Osteoblast (primary cell): ENCODE data around the gene DGKZ. TPM values are rescaled to one million over a fixed set of nuclear protein-coding genes. Genes with fewer than 3 reads are reported as not detected.
"Not testable (repeated sequence)": the region's sequence is repeated elsewhere in the genome, so short reads cannot be mapped to it uniquely, and the experiment has no call there.

Experiments used
- DNase-seq: peaks from one replicate; pipeline ENCODE4 v3.0.0; 2011; ENCODE audit warnings: low spot score, mixed read lengths; ENCODE audit not compliant: insufficient read length; ENCODE audit errors: missing footprints
- H2AFZ ChIP-seq: 2 replicates; pipeline ENCODE4 v1.6.0; 2011; ENCODE audit warnings: mild to moderate bottlenecking, low read length
- H3K27ac ChIP-seq: 2 replicates; pipeline ENCODE4 v1.5.1; 2011; ENCODE audit warnings: mild to moderate bottlenecking, low read depth, low read length, moderate library complexity
- H3K27me3 ChIP-seq: 2 replicates; pipeline ENCODE4 v1.6.0; 2012; ENCODE audit warnings: mild to moderate bottlenecking, control low read depth, inconsistent platforms, low read length, moderate library complexity; ENCODE audit not compliant: insufficient read depth
- H3K36me3 ChIP-seq: 2 replicates; pipeline ENCODE4 v1.5.1; 2011; ENCODE audit warnings: mild to moderate bottlenecking, low read length, control low read depth, moderate library complexity; ENCODE audit not compliant: insufficient read depth
- H3K4me1 ChIP-seq: 2 replicates; pipeline ENCODE4 v1.5.1; 2011; ENCODE audit warnings: mild to moderate bottlenecking, low read length, control low read depth, moderate library complexity; ENCODE audit not compliant: insufficient read depth
- H3K4me2 ChIP-seq: 2 replicates; pipeline ENCODE4 v1.6.0; 2011; ENCODE audit warnings: mild to moderate bottlenecking, low read length; ENCODE audit not compliant: insufficient read depth
- H3K4me3 ChIP-seq: fragments of 200-600 bp; sonication (generic); 3 replicates; pipeline ENCODE4 v1.5.1; 2012; ENCODE audit warnings: mild to moderate bottlenecking, low read length, inconsistent platforms; ENCODE audit not compliant: insufficient read depth
- H3K79me2 ChIP-seq: 2 replicates; pipeline ENCODE4 v1.6.0; 2012; ENCODE audit warnings: mild to moderate bottlenecking, low read length, control low read depth, inconsistent platforms; ENCODE audit not compliant: insufficient read depth
- H3K9me3 ChIP-seq: 2 replicates; pipeline ENCODE4 v1.5.1; 2011; ENCODE audit warnings: low read depth, low read length, control low read depth
- H4K20me1 ChIP-seq: 2 replicates; pipeline ENCODE4 v1.6.0; 2012; ENCODE audit warnings: mild to moderate bottlenecking, low read length, control low read depth; ENCODE audit not compliant: insufficient read depth
- total RNA-seq: library from RNA; depleted of rRNA; stranded (reverse); fragments of >200 nt; gene quantifications from 2 replicates; pipeline ENCODE4 v1.2.3, GENCODE V29; 2012
- TF ChIP-seq, protein P1 (sequence below): IDR thresholded peaks from 2 replicates; pipeline ENCODE4 v1.5.1; 2011; ENCODE audit warnings: mild to moderate bottlenecking, low read depth, low read length, moderate library complexity; ENCODE audit errors: extremely low read depth

DGKZ gene
- total RNA-seq, 1 donor: 52.5 TPM

DNA sequence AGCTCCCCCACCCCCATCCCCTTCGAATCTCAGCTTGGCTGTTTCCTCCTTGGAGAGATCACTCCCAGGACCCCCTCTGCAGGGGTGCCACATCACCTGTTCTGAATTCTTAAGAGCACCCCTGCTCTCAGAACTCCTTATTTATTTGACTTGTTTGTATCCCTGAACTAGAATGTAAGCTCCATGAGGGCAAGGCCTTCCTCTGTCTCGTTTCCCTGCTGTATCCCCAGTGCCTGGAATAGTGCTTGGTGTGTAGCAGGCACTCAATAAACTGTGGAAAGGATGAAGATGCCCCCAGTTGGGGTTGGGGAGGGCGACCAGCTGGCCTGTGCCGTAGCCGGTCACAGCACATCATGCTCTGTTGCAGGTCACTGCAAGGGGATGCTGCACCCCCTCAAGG lies 30.6 kb downstream of the DGKZ start:
- no peak for DNase-seq
- no peaks in the 10 kb centered on the region for H3K27me3 ChIP-seq
- no peak overlapping the region for H3K4me2 ChIP-seq
- no peak overlapping the region for H2AFZ ChIP-seq
- H3K27ac ChIP-seq: no peak overlapping the region
- H3K36me3 ChIP-seq: peaks cover 8% of the 10 kb centered on the region
- H3K4me3 ChIP-seq: no peak overlapping the region
- H3K4me1 ChIP-seq: peaks cover 7% of the 10 kb centered on the region
- H3K79me2 ChIP-seq: no peaks in the 10 kb centered on the region
- peaks cover 2% of the 10 kb centered on the region for H4K20me1 ChIP-seq
- TF ChIP-seq, protein P1, sequence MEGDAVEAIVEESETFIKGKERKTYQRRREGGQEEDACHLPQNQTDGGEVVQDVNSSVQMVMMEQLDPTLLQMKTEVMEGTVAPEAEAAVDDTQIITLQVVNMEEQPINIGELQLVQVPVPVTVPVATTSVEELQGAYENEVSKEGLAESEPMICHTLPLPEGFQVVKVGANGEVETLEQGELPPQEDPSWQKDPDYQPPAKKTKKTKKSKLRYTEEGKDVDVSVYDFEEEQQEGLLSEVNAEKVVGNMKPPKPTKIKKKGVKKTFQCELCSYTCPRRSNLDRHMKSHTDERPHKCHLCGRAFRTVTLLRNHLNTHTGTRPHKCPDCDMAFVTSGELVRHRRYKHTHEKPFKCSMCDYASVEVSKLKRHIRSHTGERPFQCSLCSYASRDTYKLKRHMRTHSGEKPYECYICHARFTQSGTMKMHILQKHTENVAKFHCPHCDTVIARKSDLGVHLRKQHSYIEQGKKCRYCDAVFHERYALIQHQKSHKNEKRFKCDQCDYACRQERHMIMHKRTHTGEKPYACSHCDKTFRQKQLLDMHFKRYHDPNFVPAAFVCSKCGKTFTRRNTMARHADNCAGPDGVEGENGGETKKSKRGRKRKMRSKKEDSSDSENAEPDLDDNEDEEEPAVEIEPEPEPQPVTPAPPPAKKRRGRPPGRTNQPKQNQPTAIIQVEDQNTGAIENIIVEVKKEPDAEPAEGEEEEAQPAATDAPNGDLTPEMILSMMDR: no peak
- H3K9me3 ChIP-seq: no peaks in the 10 kb centered on the region

DNA sequence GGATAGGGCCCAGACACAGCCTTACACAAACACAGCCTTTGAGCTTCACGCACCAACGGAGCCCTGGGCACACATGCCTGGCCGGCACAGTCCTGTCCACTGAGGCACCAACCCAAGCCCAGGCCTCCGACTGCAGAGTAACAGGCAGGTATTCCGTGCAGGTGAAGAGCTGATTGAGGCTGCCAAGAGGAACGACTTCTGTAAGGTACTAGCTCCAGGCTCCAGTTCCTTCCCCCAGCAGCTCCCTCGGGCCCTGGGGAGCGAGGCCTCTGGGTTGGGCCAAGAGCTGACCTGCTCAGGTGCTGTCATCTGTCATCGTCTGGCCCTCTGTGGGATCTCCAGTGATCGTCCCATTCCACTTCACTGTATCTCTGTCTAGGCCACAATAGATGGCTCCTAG lies 31.0 kb downstream of the DGKZ start:
- Histone ChIP-seq H3K79me2 (no peaks in the 10 kb centered on the region), H2AFZ (no peak overlapping the region), H4K20me1 (peaks cover 5% of the 10 kb centered on the region), H3K4me2 (no peak overlapping the region), H3K4me3 (no peak overlapping the region), H3K9me3 (no peaks in the 10 kb centered on the region), H3K27me3 (no peaks in the 10 kb centered on the region), H3K36me3 (peaks cover 8% of the 10 kb centered on the region), H3K27ac (no peak overlapping the region), H3K4me1 (peaks cover 10% of the 10 kb centered on the region)
- TF ChIP-seq, protein P1: no peak
- no peak for DNase-seq

DNA sequence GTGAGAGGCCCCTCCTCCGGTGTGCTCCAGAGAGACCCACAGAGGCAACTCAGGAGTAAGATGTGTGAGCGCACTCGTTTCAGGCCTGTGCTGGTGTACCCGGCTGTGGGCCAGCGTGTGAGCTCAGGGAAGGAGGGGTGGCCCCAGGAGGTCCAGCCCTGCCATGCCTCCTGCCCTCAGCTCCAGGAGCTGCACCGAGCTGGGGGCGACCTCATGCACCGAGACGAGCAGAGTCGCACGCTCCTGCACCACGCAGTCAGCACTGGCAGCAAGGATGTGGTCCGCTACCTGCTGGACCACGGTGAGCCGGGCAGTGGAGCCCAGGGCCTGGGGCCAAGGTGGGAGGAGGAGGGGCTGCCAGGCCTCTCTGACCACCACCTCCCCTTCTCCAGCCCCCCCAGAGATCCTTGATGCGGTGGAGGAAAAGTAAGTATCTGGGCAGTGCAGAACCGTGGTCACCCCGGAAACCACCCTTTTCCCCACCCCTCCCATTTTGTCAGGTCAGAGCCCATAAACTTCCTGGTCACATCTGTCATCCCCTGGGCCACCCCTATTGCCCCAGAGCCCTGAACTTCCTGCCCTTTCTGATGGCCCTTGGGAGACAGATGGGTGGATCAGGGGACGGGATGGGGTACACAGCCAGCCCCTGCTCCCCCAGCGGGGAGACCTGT lies 31.7 kb downstream of the DGKZ start:
- Histone ChIP-seq H3K27me3 (no peaks in the 10 kb centered on the region), H3K27ac (no peak overlapping the region), H4K20me1 (peaks cover 5% of the 10 kb centered on the region), H3K4me1 (peaks cover 10% of the 10 kb centered on the region), H2AFZ (no peak overlapping the region), H3K4me3 (no peak overlapping the region), H3K36me3 (peaks cover 8% of the 10 kb centered on the region), H3K79me2 (no peaks in the 10 kb centered on the region), H3K9me3 (no peaks in the 10 kb centered on the region), H3K4me2 (no peak overlapping the region)
- DNase-seq: no peak
- TF ChIP-seq, protein P1: no peak

DNA sequence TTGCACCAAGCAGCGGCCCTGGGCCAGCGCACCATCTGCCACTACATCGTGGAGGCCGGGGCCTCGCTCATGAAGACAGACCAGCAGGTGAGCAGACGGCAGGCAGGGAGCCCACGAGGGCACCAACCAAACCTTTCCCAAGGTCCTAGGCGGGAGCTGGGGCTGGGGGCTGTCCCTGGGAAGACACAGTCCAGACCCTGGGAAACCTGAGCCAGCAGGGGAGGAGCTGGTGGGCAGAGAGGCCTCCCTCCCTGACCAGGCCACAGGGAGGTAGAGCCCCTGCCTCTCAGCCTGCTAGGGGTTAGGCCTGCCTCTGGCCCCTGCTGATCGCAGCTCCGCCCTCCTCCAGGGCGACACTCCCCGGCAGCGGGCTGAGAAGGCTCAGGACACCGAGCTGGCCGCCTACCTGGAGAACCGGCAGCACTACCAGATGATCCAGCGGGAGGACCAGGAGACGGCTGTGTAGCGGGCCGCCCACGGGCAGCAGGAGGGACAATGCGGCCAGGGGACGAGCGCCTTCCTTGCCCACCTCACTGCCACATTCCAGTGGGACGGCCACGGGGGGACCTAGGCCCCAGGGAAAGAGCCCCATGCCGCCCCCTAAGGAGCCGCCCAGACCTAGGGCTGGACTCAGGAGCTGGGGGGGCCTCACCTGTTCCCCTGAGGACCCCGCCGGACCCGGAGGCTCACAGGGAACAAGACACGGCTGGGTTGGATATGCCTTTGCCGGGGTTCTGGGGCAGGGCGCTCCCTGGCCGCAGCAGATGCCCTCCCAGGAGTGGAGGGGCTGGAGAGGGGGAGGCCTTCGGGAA lies 32.4 kb downstream of the DGKZ start:
- not testable (repeated sequence) for H4K20me1 ChIP-seq, H3K4me2 ChIP-seq, H3K36me3 ChIP-seq, H3K27ac ChIP-seq, H3K79me2 ChIP-seq, H2AFZ ChIP-seq, H3K4me3 ChIP-seq, H3K9me3 ChIP-seq, H3K27me3 ChIP-seq, H3K4me1 ChIP-seq
- peak; percentile 94 for DNase-seq
